Measurements from ENCODE around the gene PSMB5.

DNA sequence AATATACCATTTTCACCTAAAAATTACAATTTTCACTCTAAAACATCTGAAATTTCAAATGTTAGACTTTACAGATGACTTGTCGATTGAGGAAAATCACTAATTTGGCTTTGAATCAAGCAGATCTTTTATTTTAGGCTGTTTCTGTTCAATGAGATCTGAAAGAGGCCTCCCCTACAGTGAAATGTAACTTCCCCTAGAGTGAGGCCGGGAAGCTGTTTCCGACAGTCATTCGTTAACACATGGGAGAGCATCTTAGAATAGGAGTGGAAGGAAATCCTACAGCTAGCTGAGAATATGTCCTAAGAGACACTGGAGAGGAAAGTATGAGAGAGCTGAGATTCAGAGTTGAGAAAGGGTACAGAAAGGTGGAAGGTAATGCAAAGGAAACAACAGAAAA lies 19.1 kb downstream of the PSMB5 start:
- TF ChIP-seq EZH2 (IDR thresholded peaks at IDR 0.05) (no peak), POLR2AphosphoS5 (IDR thresholded peaks at IDR 0.05; ENCODE audit: borderline replicate concordance, low read depth, low read length) (no peak)
